Upper lobe of left lung (tissue), 6 donors: ENCODE data around the gene FERMT1. TPM values are rescaled to one million over a fixed set of nuclear protein-coding genes. Genes with fewer than 3 reads are reported as not detected.

ENCODE experiments used
- ATAC-seq, 2 donors: fragments of 200-7000 bp; cut with Tn5 transposase; one replicate each; pipeline ENCODE4 v1.9.1; 2022; ENCODE audit warnings: mild to moderate bottlenecking in 2 of 2, moderate library complexity in 2 of 2; ENCODE audit not compliant: low FRiP score in 2 of 2
- DNase-seq, 2 donors: peaks; one replicate each; pipeline ENCODE4 v3.0.0-alpha.2; 2019 to 2020
- H3K27ac ChIP-seq, 4 donors: fragments of 200-600 bp; sonication (generic); one replicate each; pipeline ENCODE4 v1.5.1; 2016 to 2019
- H3K27me3 ChIP-seq, 4 donors: fragments of 200-600 bp; sonication (generic); one replicate each; pipeline ENCODE4 v1.5.1; 2017 to 2019
- H3K36me3 ChIP-seq, 4 donors: fragments of 200-600 bp; sonication (generic); one replicate each; pipeline ENCODE4 v1.5.1; 2016 to 2019
- H3K4me1 ChIP-seq, 4 donors: fragments of 200-600 bp; sonication (generic); one replicate each; pipeline ENCODE4 v1.5.1; 2018 to 2019
- H3K4me3 ChIP-seq, 4 donors: fragments of 200-600 bp; sonication (generic); one replicate each; pipeline ENCODE4 v1.5.1; 2017 to 2019; ENCODE audit warnings: mild to moderate bottlenecking in 2 of 4, moderate library complexity in 1 of 4
- H3K9me3 ChIP-seq, 4 donors: fragments of 200-600 bp; sonication (generic); one replicate each; pipeline ENCODE4 v1.5.1; 2018 to 2019
- CTCF ChIP-seq, 6 experiments: fragments of 450-650 bp in 4 of 6; fragments of 200-600 bp in 2 of 6; sonication (generic) in 2 of 6; IDR thresholded peaks; one replicate each; pipeline ENCODE4 v1.5.1; 2016 to 2019; ENCODE audit warnings: antibody characterized with exemption in 6 of 6
- EP300 ChIP-seq, 4 donors: sonication (generic); formaldehyde crosslinking; IDR thresholded peaks; one replicate each; pipeline ENCODE4 v1.5.1; 2017; ENCODE audit warnings: antibody characterized with exemption in 4 of 4, control low read depth in 2 of 4
- POLR2A ChIP-seq, 4 donors: fragments of 450-650 bp; IDR thresholded peaks; one replicate each; pipeline ENCODE4 v1.5.1; 2016 to 2017; ENCODE audit warnings: antibody characterized with exemption in 4 of 4, mild to moderate bottlenecking in 2 of 4
- POLR2AphosphoS5 ChIP-seq, 2 donors: sonication (generic); formaldehyde crosslinking; IDR thresholded peaks; one replicate each; pipeline ENCODE4 v1.5.1; 2017; ENCODE audit warnings: antibody characterized with exemption in 2 of 2
- WGBS, 2 donors: methylation state at CpG; one replicate each; pipeline ENCODE4 v1.1.5; 2017 to 2018; 5-methylcytosine and 5-hydroxymethylcytosine counted together
- total RNA-seq, 6 donors: library from RNA; depleted of rRNA in 4 of 6; stranded (reverse); fragments of >200 nt in 4 of 6; gene quantifications; one replicate each; pipeline versions ENCODE4 v1.1.0 to v1.2.1, GENCODE V29; 2016 to 2021
- donor health status: DM: no; HTN: no; CAD: no; lungs with moderate emphysema.
- donor health status: DM: no; HTN: yes; CAD: no; lungs with severe emphysema.

FERMT1 gene
- total RNA-seq, 6 donors from 2014 or later = 0.44 to 1.5 (median 0.87) TPM

GRCh38 chr20:6079016-6079415 lies 43.8 kb downstream of the FERMT1 start:
- H3K27ac ChIP-seq = no peak overlapping the region
- DNase-seq (no peak), ATAC-seq (no peak)
- no peaks in the 10 kb centered on the region for H3K27me3 ChIP-seq
- no peaks in the 10 kb centered on the region for H3K36me3 ChIP-seq
- 68 to 73% methylated on average over 2 of the region's 2 CpGs for WGBS, 2 donors
- H3K4me3 ChIP-seq = no peak overlapping the region
- no peaks in the 10 kb centered on the region for H3K9me3 ChIP-seq
- TF ChIP-seq POLR2A (IDR thresholded peaks at IDR 0.05) = no peak
- no peak for TF ChIP-seq POLR2AphosphoS5 (IDR thresholded peaks at IDR 0.05)
- no peak for TF ChIP-seq CTCF (IDR thresholded peaks at IDR 0.05)
- no peak for TF ChIP-seq EP300 (IDR thresholded peaks at IDR 0.05)
- no peaks in the 10 kb centered on the region for H3K4me1 ChIP-seq

GRCh38 chr20:6075428-6076219 lies 47.2 kb downstream of the FERMT1 start:
- Histone ChIP-seq H3K9me3 (no peaks in the 10 kb centered on the region), H3K27ac (no peak overlapping the region), H3K4me1 (no peaks in the 10 kb centered on the region), H3K4me3 (no peak overlapping the region), H3K27me3 (no peaks in the 10 kb centered on the region), H3K36me3 (no peaks in the 10 kb centered on the region)
- DNase-seq = no peak
- 70 to 79% methylated on average over 8 of the region's 8 CpGs for WGBS, 2 donors
- ATAC-seq = no peak
- TF ChIP-seq POLR2AphosphoS5 (IDR thresholded peaks at IDR 0.05) (no peak), EP300 (IDR thresholded peaks at IDR 0.05) (no peak), CTCF (IDR thresholded peaks at IDR 0.05) (no peak), POLR2A (IDR thresholded peaks at IDR 0.05) (no peak)

- Histone ChIP-seq H3K27me3 (no peaks in the 10 kb centered on the region), H3K4me1 (no peaks in the 10 kb centered on the region), H3K27ac (no peak overlapping the region), H3K4me3 (no peak overlapping the region), H3K9me3 (no peaks in the 10 kb centered on the region), H3K36me3 (no peaks in the 10 kb centered on the region)
- ATAC-seq (no peak), DNase-seq (no peak)
- TF ChIP-seq CTCF (IDR thresholded peaks at IDR 0.05) (no peak), POLR2AphosphoS5 (IDR thresholded peaks at IDR 0.05) (no peak), EP300 (IDR thresholded peaks at IDR 0.05) (no peak), POLR2A (IDR thresholded peaks at IDR 0.05) (no peak)
- 65 to 94% methylated on average over 2 of the region's 2 CpGs for WGBS, 2 donors
These were observed 48.0 kb downstream of the FERMT1 start for GRCh38 chr20:6074784-6075183.

GRCh38 chr20:6074145-6074561 lies 48.7 kb downstream of the FERMT1 start:
- Histone ChIP-seq H3K36me3 (no peaks in the 10 kb centered on the region), H3K4me1 (no peaks in the 10 kb centered on the region), H3K9me3 (no peaks in the 10 kb centered on the region), H3K27ac (no peak overlapping the region), H3K27me3 (no peaks in the 10 kb centered on the region), H3K4me3 (no peak overlapping the region)
- TF ChIP-seq EP300 (IDR thresholded peaks at IDR 0.05) (no peak), CTCF (IDR thresholded peaks at IDR 0.05) (peak in 4 of 6 experiments; percentile 24 to 70 (median 54))
- WGBS, 2 donors = 49 to 61% methylated on average over 2 of the region's 2 CpGs
- DNase-seq (no peak), ATAC-seq (peak in 1 of 2 donors; percentile 47)
